ENCODE measurements around the gene ZNF581. TPM values are rescaled to one million over a fixed set of nuclear protein-coding genes. Genes with fewer than 3 reads are reported as not detected.

Gene ZNF581
- total RNA-seq, 8 experiments from 2014 or later, result 18.3 to 34.2 (median 24.9) TPM

DNA sequence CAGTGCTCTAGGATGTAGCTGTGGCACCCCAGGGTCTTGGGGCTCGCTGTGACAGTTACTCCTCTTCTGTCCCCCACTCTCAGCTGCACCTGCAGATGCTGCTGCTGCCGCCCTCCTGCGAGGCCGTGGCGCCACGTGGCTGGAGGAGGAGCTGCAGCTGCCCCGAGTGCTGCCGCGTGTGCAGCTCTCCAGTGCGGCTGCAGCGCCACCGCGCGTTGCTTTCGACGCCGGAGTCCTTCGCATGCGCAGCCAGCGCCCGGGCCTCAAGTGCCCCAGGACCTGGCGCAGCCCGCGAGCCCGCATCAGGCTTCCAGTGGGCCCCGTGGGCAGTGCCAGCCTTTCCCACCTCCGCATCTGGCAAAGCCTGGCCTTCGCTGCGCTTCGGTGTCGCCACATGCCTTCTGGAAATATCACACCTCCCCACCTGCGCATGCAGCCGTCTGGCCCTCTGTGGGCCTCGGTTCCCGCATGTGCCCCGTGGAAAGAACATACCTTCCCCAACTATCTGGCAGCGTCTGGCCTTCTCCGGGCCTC is 3.3 kb upstream of the ZNF581 start:
- Histone ChIP-seq H3K4me1 (replicated peaks in 1 of 2) (peaks cover 29% of the 10 kb centered on the region in 2 donors), H3K4me3 (peak overlapping the region; percentile 81 to 99 (median 97)), H3K27ac (peak overlapping the region; percentile 88 to 95)
- peak in 5 of 8 experiments; percentile 9 to 34 (median 14) for ATAC-seq (replicated peaks in 6 of 8)
- in situ Hi-C loops (cut with MboI; ENCODE audit: low pct_unique_long_range_greater_than_20kb in 2 of 9, low sequenced_read_pairs in 9 of 9, unreplicated experiment in 9 of 9), result loop anchor here in 3 of 9 experiments (25.0 kb wide), 1 partner anchor 503 kb away; the partner anchor contains the start of gene TNNT1 (in 3 of the 3)
- WGBS, 10 experiments, result 14 to 86% (median 52%) methylated on average over 1 to 17 of the region's 38 CpGs; no CpG with 5 or more reads in 4 of the 10 experiments

GRCh38 chr19:55640577-55641425 is 2.6 kb upstream of the ZNF581 start, which contains the start of gene ZNF580:
Gene ZNF580 (plus strand): TSS chr19:55641002. CDS start chr19:55642509, 1,507 bp downstream.
- Histone ChIP-seq H3K27ac (peak within 1 kb of the TSS; percentile 88 to 95), H3K4me1 (replicated peaks in 1 of 2) (peaks cover 25 to 27% of the 10 kb centered on the region in 2 donors), H3K4me3 (peak within 1 kb of the TSS; percentile 81 to 99 (median 97))
- WGBS, 10 experiments, result 0 to 7% (median 3%) methylated on average over 1 to 5 of the region's 89 CpGs; no CpG with 5 or more reads in 6 of the 10 experiments
- in situ Hi-C loops (cut with MboI; ENCODE audit: low pct_unique_long_range_greater_than_20kb in 2 of 9, low sequenced_read_pairs in 9 of 9, unreplicated experiment in 9 of 9), result loop anchor here in 3 of 9 experiments (25.0 kb wide), 1 partner anchor 504 kb away; the partner anchor contains the start of gene TNNT1 (in 3 of the 3)
- ATAC-seq (replicated peaks in 6 of 8), result peak; percentile 40 to 75 (median 66)

DNA sequence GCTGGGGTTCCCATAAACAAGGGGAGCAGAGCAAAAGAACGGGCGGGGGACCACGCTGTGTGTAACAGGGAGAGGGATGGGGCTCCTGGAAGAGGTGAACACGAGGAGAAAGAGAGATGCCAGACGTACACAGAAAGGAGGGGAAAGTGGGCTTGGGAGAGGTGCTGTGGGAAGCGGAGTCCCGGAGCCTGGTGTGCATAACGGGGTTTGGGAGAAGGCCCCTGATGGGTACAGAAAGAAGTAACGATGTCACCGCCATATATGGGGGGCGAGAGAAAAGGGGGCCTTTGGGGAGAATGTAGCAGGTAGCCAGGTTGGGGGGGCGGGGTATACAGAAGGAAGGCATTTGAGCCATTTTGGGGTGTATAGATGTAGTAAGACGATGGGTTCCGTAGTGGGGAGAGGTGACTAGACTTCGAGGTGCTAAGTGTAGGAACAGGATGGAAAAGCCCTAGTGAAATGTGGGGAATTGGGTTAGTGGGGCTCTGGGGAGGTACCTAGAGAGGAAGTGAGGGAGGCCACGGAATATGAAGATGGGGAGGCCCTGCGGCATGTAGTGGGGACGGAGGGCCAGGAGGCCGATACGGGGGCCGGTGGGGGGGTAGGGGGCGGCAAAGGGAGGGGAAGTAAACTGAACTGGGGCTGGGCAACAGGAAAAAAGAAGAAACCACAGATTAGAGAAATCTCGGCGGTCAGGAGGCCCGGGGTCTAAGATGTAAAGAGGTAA is 1.9 kb upstream of the ZNF581 start:
- Histone ChIP-seq H3K27ac (peak overlapping the region; percentile 88 to 95), H3K4me1 (replicated peaks in 1 of 2) (peaks cover 20 to 21% of the 10 kb centered on the region in 2 donors), H3K4me3 (peak overlapping the region; percentile 81 to 99 (median 97))
- peak; percentile 0 to 13 (median 6) for ATAC-seq (replicated peaks in 6 of 8)
- WGBS, 10 experiments, result 0 to 8% methylated on average over 1 to 4 of the region's 25 CpGs; no CpG with 5 or more reads in 8 of the 10 experiments
- in situ Hi-C loops (cut with MboI; ENCODE audit: low pct_unique_long_range_greater_than_20kb in 2 of 9, low sequenced_read_pairs in 9 of 9, unreplicated experiment in 9 of 9), result loop anchor here in 3 of 9 experiments (25.0 kb wide), 1 partner anchor 504 kb away; the partner anchor contains the start of gene TNNT1 (in 3 of the 3)

GRCh38 chr19:55642153-55643002 is 1.1 kb upstream of the ZNF581 start:
- WGBS, 10 experiments, result 0 to 21% (median 0%) methylated on average over 1 to 10 of the region's 65 CpGs; no CpG with 5 or more reads in 5 of the 10 experiments
- Histone ChIP-seq H3K4me3 (peak overlapping the region; percentile 81 to 99 (median 97)), H3K27ac (peak overlapping the region; percentile 38 to 90), H3K4me1 (replicated peaks in 1 of 2) (peaks cover 20 to 26% of the 10 kb centered on the region in 2 donors)
- ATAC-seq (replicated peaks in 6 of 8), result peak in 5 of 8 experiments; percentile 1 to 15 (median 6)
- in situ Hi-C loops (cut with MboI; ENCODE audit: low pct_unique_long_range_greater_than_20kb in 2 of 9, low sequenced_read_pairs in 9 of 9, unreplicated experiment in 9 of 9), result loop anchor here in 3 of 9 experiments (25.0 kb wide), 1 partner anchor 505 kb away; the partner anchor contains the start of gene TNNT1 (in 3 of the 3)

DNA sequence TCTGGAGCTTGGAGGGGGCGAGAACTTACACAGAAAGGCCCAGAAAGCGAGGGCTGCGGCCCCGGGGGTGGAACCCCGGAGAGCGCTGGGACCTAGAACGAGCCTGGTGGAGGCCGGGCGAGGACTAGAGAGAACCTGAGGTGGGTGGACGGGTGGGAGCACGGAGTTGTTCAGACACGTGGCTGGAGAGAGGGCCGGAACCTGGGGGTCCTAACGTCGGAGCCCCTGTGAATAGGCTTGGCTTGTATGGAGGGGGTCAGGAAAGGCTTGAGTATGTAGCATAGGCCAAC is 383 bp downstream of the ZNF581 start:
- in situ Hi-C loops (cut with MboI; ENCODE audit: low pct_unique_long_range_greater_than_20kb in 2 of 9, low sequenced_read_pairs in 9 of 9, unreplicated experiment in 9 of 9), result loop anchor here in 3 of 9 experiments (25.0 kb wide), 1 partner anchor 507 kb away; the partner anchor contains the start of gene TNNT1 (in 3 of the 3)
- Histone ChIP-seq H3K27ac (peak overlapping the region; percentile 38 to 90), H3K4me3 (peak overlapping the region; percentile 81 to 99 (median 97)), H3K4me1 (replicated peaks in 1 of 2) (peaks cover 21 to 28% of the 10 kb centered on the region in 2 donors)
- ATAC-seq (replicated peaks in 6 of 8), result peak; percentile 0 to 5 (median 0)
- no CpG with 5 or more reads among the region's 15 CpGs for WGBS, 10 experiments

GRCh38 chr19:55644191-55644833 is 863 bp downstream of the ZNF581 start:
- Histone ChIP-seq H3K27ac (peak overlapping the region; percentile 38 to 90), H3K4me1 (replicated peaks in 1 of 2) (peaks cover 25 to 32% of the 10 kb centered on the region in 2 donors), H3K4me3 (peak overlapping the region; percentile 81 to 99 (median 97))
- ATAC-seq (replicated peaks in 6 of 8), result no peak
- WGBS, 10 experiments, result 17 to 100% (median 78%) methylated on average over 1 to 6 of the region's 12 CpGs; no CpG with 5 or more reads in 3 of the 10 experiments
- in situ Hi-C loops (cut with MboI; ENCODE audit: low pct_unique_long_range_greater_than_20kb in 2 of 9, low sequenced_read_pairs in 9 of 9, unreplicated experiment in 9 of 9), result loop anchor here in 3 of 9 experiments (25.0 kb wide), 1 partner anchor 507 kb away; the partner anchor contains the start of gene TNNT1 (in 3 of the 3)

- Histone ChIP-seq H3K4me3 (peak overlapping the region in 2 of 5 donors; percentile 81 to 99), H3K27ac (no peak overlapping the region), H3K4me1 (replicated peaks in 1 of 2) (peaks cover 24 to 29% of the 10 kb centered on the region in 2 donors)
- 78 to 100% (median 94%) methylated on average over 1 to 13 of the region's 28 CpGs; no CpG with 5 or more reads in 6 of the 10 experiments for WGBS, 10 experiments
- ATAC-seq (replicated peaks in 6 of 8), result no peak
- in situ Hi-C loops (cut with MboI; ENCODE audit: low pct_unique_long_range_greater_than_20kb in 2 of 9, low sequenced_read_pairs in 9 of 9, unreplicated experiment in 9 of 9), result loop anchor here in 3 of 9 experiments (25.0 kb wide), 1 partner anchor 508 kb away; the partner anchor contains the start of gene TNNT1 (in 3 of the 3)
Measured at GRCh38 chr19:55644842-55645511, 1.5 kb downstream of the ZNF581 start.

- Histone ChIP-seq H3K4me3 (no peak overlapping the region), H3K27ac (no peak overlapping the region), H3K4me1 (replicated peaks in 1 of 2) (peaks cover 20 to 24% of the 10 kb centered on the region in 2 donors)
- ATAC-seq (replicated peaks in 6 of 8), result no peak
- WGBS, 10 experiments, result 77 to 100% (median 85%) methylated on average over 1 to 4 of the region's 5 CpGs; no CpG with 5 or more reads in 3 of the 10 experiments
- in situ Hi-C loops (cut with MboI; ENCODE audit: low pct_unique_long_range_greater_than_20kb in 2 of 9, low sequenced_read_pairs in 9 of 9, unreplicated experiment in 9 of 9), result loop anchor here in 3 of 9 experiments (25.0 kb wide), 1 partner anchor 508 kb away; the partner anchor contains the start of gene TNNT1 (in 3 of the 3)
Measured at GRCh38 chr19:55645512-55645881, 2.0 kb downstream of the ZNF581 start.

GRCh38 chr19:55646889-55647731 is 3.7 kb downstream of the ZNF581 start:
- peaks cover 20 to 24% of the 10 kb centered on the region in 2 donors for H3K4me1 ChIP-seq (replicated peaks in 1 of 2)
- in situ Hi-C loops (cut with MboI; ENCODE audit: low pct_unique_long_range_greater_than_20kb in 2 of 9, low sequenced_read_pairs in 9 of 9, unreplicated experiment in 9 of 9), result loop anchor here in 3 of 9 experiments (25.0 kb wide), 1 partner anchor 510 kb away; the partner anchor contains the start of gene TNNT1 (in 3 of the 3)
- H3K4me3 ChIP-seq, result peak overlapping the region; percentile 74 to 99 (median 93)
- 30 to 66% (median 54%) methylated on average over 2 to 8 of the region's 14 CpGs; no CpG with 5 or more reads in 3 of the 10 experiments for WGBS, 10 experiments
- ATAC-seq (replicated peaks in 6 of 8), result no peak
- H3K27ac ChIP-seq, result peak overlapping the region; percentile 95 to 98

Measured in motor neuron (in vitro differentiated cells).